HepG2 (cell line): ENCODE measurements around the gene ZNF629. TPM values are rescaled to one million over a fixed set of nuclear protein-coding genes. Genes with fewer than 3 reads are reported as not detected.

ENCODE experiments used
- ATAC-seq: fragments of 200-7000 bp; cut with Tn5 transposase; 3 replicates; pipeline ENCODE4 v1.9.1; 2020; ENCODE audit warnings: mild to moderate bottlenecking, moderate library complexity
- BruUV-seq: library from RNA; stranded (reverse); fragments of 400-500 nt; replicated peaks from 2 replicates; lab custom pipeline; 2021; lab: Mats Ljungman, UMichigan
- CTCF ChIA-PET: fragments of 300-600 bp; formaldehyde crosslinking; extraction: SDS; loops from one replicate; lab custom pipeline; 2021; ENCODE audit warnings: low total read pairs, inconsistent platforms, low intra/inter-chr PET ratio; lab: Yijun Ruan, JAX
- POLR2A ChIA-PET: fragments of 350-600 bp; sonication (Branson Sonifier 250); formaldehyde crosslinking; loops from one replicate; lab custom pipeline; 2020; ENCODE audit warnings: antibody characterized with exemption, inconsistent platforms; lab: Yijun Ruan, JAX
- DNase-seq: peaks from one replicate; pipeline ENCODE4 v3.0.0-alpha.2; 2015; ENCODE audit warnings: low spot score
- FAIRE-seq: peaks from 3 replicates; lab custom pipeline; 2011; peaks lifted over from hg19 to GRCh38; lab: Jason Lieb, UNC
- H2AFZ ChIP-seq: one replicate; pipeline ENCODE4 v1.6.1; 2011; ENCODE audit warnings: low read length, inconsistent platforms
- H3K27ac ChIP-seq: fragments of 300-600 bp; 3 replicates; pipeline ENCODE4 v1.8.0; 2011; ENCODE audit warnings: mixed run types, mild to moderate bottlenecking, mixed read lengths, low read length, inconsistent platforms; ENCODE audit not compliant: insufficient read depth; ENCODE audit errors: extremely low read length
- H3K27me3 ChIP-seq, 2 experiments: fragments of 200-600 bp in 1 of 2; 2 replicates in 1 of 2; 3 replicates in 1 of 2; pipeline versions ENCODE4 v1.6.0 to v1.8.0; 2011; ENCODE audit warnings: low read length in 2 of 2, mild to moderate bottlenecking in 2 of 2, moderate library complexity in 2 of 2, inconsistent platforms in 1 of 2; ENCODE audit not compliant: insufficient read depth in 2 of 2, control insufficient read depth in 1 of 2
- H3K36me3 ChIP-seq, 2 experiments: fragments of 200-600 bp in 1 of 2; replicated peaks in 1 of 2; 2 replicates in 1 of 2; 3 replicates in 1 of 2; pipeline versions ENCODE4 v1.5.1 to v1.8.0; 2011; ENCODE audit warnings: low read length in 2 of 2, inconsistent platforms in 1 of 2; ENCODE audit not compliant: insufficient read depth in 2 of 2, control insufficient read depth in 1 of 2
- H3K4me1 ChIP-seq: 2 replicates; pipeline ENCODE4 v1.5.1; 2012; ENCODE audit warnings: low read length, inconsistent platforms; ENCODE audit not compliant: insufficient read depth
- H3K4me2 ChIP-seq: 2 replicates; pipeline ENCODE4 v1.6.0; 2011; ENCODE audit warnings: low read depth, low read length, inconsistent platforms
- H3K4me3 ChIP-seq, 3 experiments: fragments of 200-600 bp in 1 of 3; sonication (generic), shearing (Covaris generic) in 1 of 3; replicated peaks in 1 of 3; 2 replicates each; pipeline ENCODE4 v1.5.1; 2011 to 2016; ENCODE audit warnings: low read length in 3 of 3, inconsistent platforms in 2 of 3, low read depth in 2 of 3, mild to moderate bottlenecking in 2 of 3, control low read depth in 1 of 3, mixed read lengths in 1 of 3; ENCODE audit not compliant: insufficient read depth in 1 of 3
- H3K79me2 ChIP-seq: one replicate; pipeline ENCODE4 v1.6.1; 2011; ENCODE audit warnings: low read length, inconsistent platforms; ENCODE audit not compliant: insufficient read depth
- H3K9ac ChIP-seq: 2 replicates; pipeline ENCODE4 v1.6.0; 2011; ENCODE audit warnings: mild to moderate bottlenecking, low read depth, low read length, inconsistent platforms; ENCODE audit not compliant: insufficient read depth
- H3K9me3 ChIP-seq: 2 replicates; pipeline ENCODE4 v1.5.1; 2012; ENCODE audit warnings: mild to moderate bottlenecking, low read length
- H4K20me1 ChIP-seq: 2 replicates; pipeline ENCODE4 v1.6.0; 2011; ENCODE audit warnings: inconsistent platforms, mild to moderate bottlenecking, low read length, moderate library complexity; ENCODE audit not compliant: insufficient read depth
- AKAP8 ChIP-seq: sonication (generic); formaldehyde crosslinking; IDR thresholded peaks from 2 replicates; pipeline ENCODE4 v1.5.1; 2020; ENCODE audit warnings: mild to moderate bottlenecking, missing genetic modification reagents
- BRCA1 ChIP-seq: sonication (generic); formaldehyde crosslinking; IDR thresholded peaks from 2 replicates; pipeline ENCODE4 v1.4.0; 2020; ENCODE audit warnings: missing genetic modification reagents
- DNMT1 ChIP-seq: sonication (generic); formaldehyde crosslinking; IDR thresholded peaks from 2 replicates; pipeline ENCODE4 v1.5.1; 2020; ENCODE audit warnings: mild to moderate bottlenecking, missing genetic modification reagents
- GTF2F1 ChIP-seq: fragments of 150-350 bp; IDR thresholded peaks from 2 replicates; pipeline ENCODE4 v1.6.1; 2014; ENCODE audit warnings: low read length
- HOXD1 ChIP-seq: sonication (generic); formaldehyde crosslinking; IDR thresholded peaks from 2 replicates; pipeline ENCODE4 v1.5.0; 2020; ENCODE audit warnings: missing genetic modification reagents
- KDM6A ChIP-seq: IDR thresholded peaks from 2 replicates; pipeline ENCODE4 v1.6.1; 2016; ENCODE audit warnings: low read depth
- KLF16 ChIP-seq, 2 experiments: sonication (generic) in 1 of 2; formaldehyde crosslinking in 1 of 2; IDR thresholded peaks; 2 replicates each; pipeline versions ENCODE4 v1.6.1 to v1.8.0; 2016 to 2023; ENCODE audit warnings: missing genetic modification reagents in 2 of 2, missing compliant biosample characterization in 1 of 2
- MED1 ChIP-seq: sonication (generic); formaldehyde crosslinking; IDR thresholded peaks from 2 replicates; pipeline ENCODE4 v1.4.0; 2020; ENCODE audit warnings: missing genetic modification reagents
- MTA1 ChIP-seq: sonication (generic); formaldehyde crosslinking; IDR thresholded peaks from 2 replicates; pipeline ENCODE4 v1.4.0; 2020; ENCODE audit warnings: missing genetic modification reagents, mild to moderate bottlenecking, borderline replicate concordance
- POLR2G ChIP-seq: fragments of 200-400 bp; formaldehyde crosslinking; IDR thresholded peaks from 2 replicates; pipeline ENCODE4 v1.6.1; 2018; ENCODE audit warnings: mild to moderate bottlenecking, low read depth, low read length, moderate library complexity
- RBM22 ChIP-seq: fragments of 200-400 bp; formaldehyde crosslinking; optimal IDR thresholded peaks from 2 replicates; pipeline ENCODE3; 2017; ENCODE audit warnings: mild to moderate bottlenecking, low read length, moderate library complexity
- SIX1 ChIP-seq: sonication (generic); formaldehyde crosslinking; IDR thresholded peaks from 2 replicates; pipeline ENCODE4 v1.4.0; 2020; ENCODE audit warnings: missing genetic modification reagents, borderline replicate concordance
- SNAI1 ChIP-seq: sonication (generic); formaldehyde crosslinking; IDR thresholded peaks from 2 replicates; pipeline ENCODE4 v1.5.0; 2020; ENCODE audit warnings: mild to moderate bottlenecking, missing genetic modification reagents, borderline replicate concordance
- THAP11 ChIP-seq: IDR thresholded peaks from 2 replicates; pipeline ENCODE4 v1.6.1; 2016; ENCODE audit warnings: missing biosample characterization, missing genetic modification reagents
- ZBTB38 ChIP-seq: sonication (generic); formaldehyde crosslinking; IDR thresholded peaks from 2 replicates; pipeline ENCODE4 v1.5.1; 2020; ENCODE audit warnings: mild to moderate bottlenecking, missing genetic modification reagents
- ZC3H13 ChIP-seq: sonication (generic); formaldehyde crosslinking; IDR thresholded peaks from 2 replicates; pipeline ENCODE4 v1.8.1; 2023; ENCODE audit warnings: mild to moderate bottlenecking, missing genetic modification reagents, moderate library complexity
- ZNF143 ChIP-seq: sonication (generic); formaldehyde crosslinking; IDR thresholded peaks from 2 replicates; pipeline ENCODE4 v1.4.0; 2020; ENCODE audit warnings: missing genetic modification reagents
- ZNF317 ChIP-seq: sonication (generic); formaldehyde crosslinking; IDR thresholded peaks from 2 replicates; pipeline ENCODE4 v1.5.0; 2020; ENCODE audit warnings: mild to moderate bottlenecking, missing genetic modification reagents
- ZNF574 ChIP-seq: sonication (generic); formaldehyde crosslinking; IDR thresholded peaks from 2 replicates; pipeline ENCODE4 v1.4.0; 2020; ENCODE audit warnings: missing genetic modification reagents
- ZNF576 ChIP-seq: sonication (generic); formaldehyde crosslinking; IDR thresholded peaks from 2 replicates; pipeline ENCODE4 v1.4.0; 2020; ENCODE audit warnings: mild to moderate bottlenecking, missing genetic modification reagents
- ZNF790 ChIP-seq: sonication (generic); formaldehyde crosslinking; IDR thresholded peaks from 2 replicates; pipeline ENCODE4 v1.8.0; 2022; ENCODE audit warnings: missing genetic modification reagents, mild to moderate bottlenecking, borderline replicate concordance
- ZSCAN21 ChIP-seq: sonication (generic); formaldehyde crosslinking; IDR thresholded peaks from 2 replicates; pipeline ENCODE4 v1.8.0; 2022; ENCODE audit warnings: mild to moderate bottlenecking, missing genetic modification reagents, moderate library complexity, borderline replicate concordance
- ZSCAN31 ChIP-seq: sonication (generic); formaldehyde crosslinking; IDR thresholded peaks from 2 replicates; pipeline ENCODE4 v1.5.0; 2020; ENCODE audit warnings: low read depth, mild to moderate bottlenecking, missing genetic modification reagents
- WGBS: methylation state at CpG from one replicate; pipeline ENCODE4 v1.1.6; 2017; ENCODE audit warnings: low lambda C conversion rate; 5-methylcytosine and 5-hydroxymethylcytosine counted together
- in situ Hi-C: cut with HindIII; loops from 2 replicates; pipeline ENCODE4 v1.10.0; 2017; ENCODE audit warnings: low pct_unique_long_range_greater_than_20kb; ENCODE audit not compliant: extremely low pct_ligation_motif_present
- intact Hi-C: fragments of 100-400 bp; cut with micrococcal nuclease; formaldehyde crosslinking; loops from one replicate; pipeline ENCODE4 v1.10.0; 2022; ENCODE audit not compliant: unreplicated experiment
- polyA plus RNA-seq, 8 experiments: library from polyadenylated mRNA; depleted of rRNA in 3 of 8; stranded (reverse) in 7 of 8; unstranded in 1 of 8; fragments of >200 nt; fragmentation: Illumina TruSeq in 4 of 8; extraction: Trizol in 4 of 8; gene quantifications; 2 replicates each; pipeline versions ENCODE4 v1.2.1 to v1.2.3, GENCODE V29; 2011 to 2016; ENCODE audit warnings: low read depth in 4 of 8, missing spikeins in 1 of 8, mixed read lengths in 1 of 8; ENCODE audit not compliant: insufficient read depth in 1 of 8
- total RNA-seq, 5 experiments: library from RNA; depleted of rRNA; stranded (reverse); fragments of >200 nt; fragmentation: Illumina TruSeq; extraction: Trizol; gene quantifications; 2 replicates each; pipeline ENCODE4 v1.2.3, GENCODE V29; 2016; ENCODE audit warnings: low read depth in 1 of 5

The ZNF629 gene
- total and polyA plus RNA-seq, 2 of the 13 experiments (the other 11 are each of a cell fraction or from before 2014, with no cell fraction given), result 6.1 to 16.5 TPM

- ATAC-seq, result no peak
- Histone ChIP-seq H3K4me2 (no peak overlapping the region), H3K27me3 (no peaks in the 10 kb centered on the region; a peak in 1 of 5 replicates), H3K4me3 (no peak overlapping the region), H3K9me3 (no peaks in the 10 kb centered on the region), H3K9ac (no peak overlapping the region), H3K27ac (no peak overlapping the region), H4K20me1 (no peaks in the 10 kb centered on the region; the same call in 1 of the 2 replicates), H3K4me1 (peaks cover 36% of the 10 kb centered on the region), H3K36me3 (peaks cover 16 to 36% of the 10 kb centered on the region in 2 experiments), H2AFZ (no peak overlapping the region), H3K79me2 (peaks cover 9% of the 10 kb centered on the region)
- in situ Hi-C loops, result no loop called here
- POLR2A ChIA-PET, result interaction anchor here (1.2 to 3.1 kb wide), 5 partner anchors 8 to 61 kb away, joined by 3 to 10 read pairs (median 6); partner anchors contain the start of genes PHKG2 and ZNF629
- intact Hi-C loops, result loop anchor here (5.0 kb wide), 1 partner anchor 34 kb away; no protein-coding TSS in a partner anchor
- DNase-seq, result no peak
- CTCF ChIA-PET, result no interaction called here
- FAIRE-seq, result no peak
- no TSS peak for BruUV-seq
- WGBS, result 97% methylated on average over 14 of the region's 14 CpGs
- TF ChIP-seq SIX1 (CRISPR knock-in tag) (0 out of 2 replicates have a peak, but pooled peaks have one; percentile 32), MED1 (CRISPR knock-in tag) (peak; percentile 11; the same call in 1 of the 2 replicates), KLF16 (CRISPR knock-in tag; IDR thresholded peaks at IDR 0.05) (0 out of 4 replicates have a peak, but pooled peaks of 1 of the 2 experiments have one; percentile 29), MTA1 (CRISPR knock-in tag) (0 out of 2 replicates have a peak, but pooled peaks have one; percentile 22), BRCA1 (no peak), ZBTB38 (0 out of 2 replicates have a peak, but pooled peaks have one; percentile 34), ZNF576 (CRISPR knock-in tag) (no peak), GTF2F1 (no peak), HOXD1 (0 out of 2 replicates have a peak, but pooled peaks have one; percentile 23), AKAP8 (CRISPR knock-in tag) (peak; percentile 84), THAP11 (0 out of 2 replicates have a peak, but pooled peaks have one; percentile 7), KDM6A (no peak), ZSCAN31 (CRISPR knock-in tag) (0 out of 2 replicates have a peak, but pooled peaks have one; percentile 24), DNMT1 (CRISPR knock-in tag) (0 out of 2 replicates have a peak, but pooled peaks have one; percentile 25), ZNF317 (CRISPR knock-in tag) (0 out of 2 replicates have a peak, but pooled peaks have one; percentile 34), ZNF574 (CRISPR knock-in tag) (peak; percentile 13), POLR2G (peak; percentile 9; the same call in 1 of the 2 replicates), RBM22 (peak; percentile 91), ZNF790 (0 out of 2 replicates have a peak, but pooled peaks have one; percentile 28), ZNF143 (CRISPR knock-in tag) (no peak), SNAI1 (CRISPR knock-in tag) (0 out of 2 replicates have a peak, but pooled peaks have one; percentile 17), ZSCAN21 (CRISPR knock-in tag) (no peak), ZC3H13 (CRISPR knock-in tag) (peak; percentile 97)
Measured at GRCh38 chr16:30778549-30779244, 8.3 kb downstream of the ZNF629 start.
